GM18505 (cell line): Measurements from ENCODE around the gene ZNF628.

Experiments
- ATAC-seq: cut with Tn5 transposase; IDR thresholded peaks from one replicate; pipeline ENCODE4 v1.9.1; 2021; ENCODE audit not compliant: unreplicated experiment
- POLR2A ChIP-seq: IDR thresholded peaks from 4 replicates; pipeline ENCODE4 v1.6.1; 2011; ENCODE audit warnings: borderline replicate concordance; ENCODE audit not compliant: insufficient read depth, insufficient read length; ENCODE audit errors: extremely low read depth

The ZNF628 gene

DNA sequence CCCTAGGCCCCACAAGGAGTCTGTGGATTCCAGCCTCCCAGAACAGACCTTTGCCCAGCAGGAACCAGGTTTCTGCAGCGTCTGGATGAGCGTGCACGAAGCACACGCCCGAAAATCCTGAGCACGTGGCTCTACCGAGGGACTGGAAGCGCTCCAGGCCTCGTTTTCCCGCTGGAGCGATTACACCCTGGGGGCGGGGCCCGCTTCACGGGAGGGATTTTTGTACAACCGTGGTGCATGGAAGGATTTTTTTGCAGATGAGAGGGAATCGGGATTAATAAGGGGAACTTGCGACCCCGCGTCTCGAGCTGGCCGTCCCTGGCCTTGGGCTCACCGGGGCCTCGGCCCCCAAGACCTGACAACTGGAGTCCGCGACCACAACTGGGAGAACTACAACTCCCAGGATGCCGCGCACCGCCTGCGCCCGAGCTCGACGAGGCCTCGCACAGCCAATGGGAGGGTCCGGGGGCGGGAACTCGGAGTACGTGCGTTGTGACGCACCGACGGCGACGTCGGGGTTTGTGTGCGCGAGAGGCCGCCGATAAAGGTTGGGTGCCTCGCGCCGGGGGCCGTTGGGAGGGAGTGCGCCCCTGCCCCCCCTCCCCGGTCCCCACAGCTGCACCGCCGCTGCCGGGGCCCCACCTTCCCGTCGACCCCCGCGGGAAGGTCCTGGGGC lies at the start of gene ZNF628:
Gene ZNF628 (plus strand): TSS at position 518 of the 676 bp plus-strand sequence. CDS start 3,294 bp downstream, outside the sequence.
- TF ChIP-seq POLR2A: no peak
- peak; percentile 91 for ATAC-seq

GRCh38 chr19:55431183-55431582 lies 45.2 kb upstream of the ZNF628 start:
- TF ChIP-seq POLR2A: no peak
- no peak for ATAC-seq

DNA sequence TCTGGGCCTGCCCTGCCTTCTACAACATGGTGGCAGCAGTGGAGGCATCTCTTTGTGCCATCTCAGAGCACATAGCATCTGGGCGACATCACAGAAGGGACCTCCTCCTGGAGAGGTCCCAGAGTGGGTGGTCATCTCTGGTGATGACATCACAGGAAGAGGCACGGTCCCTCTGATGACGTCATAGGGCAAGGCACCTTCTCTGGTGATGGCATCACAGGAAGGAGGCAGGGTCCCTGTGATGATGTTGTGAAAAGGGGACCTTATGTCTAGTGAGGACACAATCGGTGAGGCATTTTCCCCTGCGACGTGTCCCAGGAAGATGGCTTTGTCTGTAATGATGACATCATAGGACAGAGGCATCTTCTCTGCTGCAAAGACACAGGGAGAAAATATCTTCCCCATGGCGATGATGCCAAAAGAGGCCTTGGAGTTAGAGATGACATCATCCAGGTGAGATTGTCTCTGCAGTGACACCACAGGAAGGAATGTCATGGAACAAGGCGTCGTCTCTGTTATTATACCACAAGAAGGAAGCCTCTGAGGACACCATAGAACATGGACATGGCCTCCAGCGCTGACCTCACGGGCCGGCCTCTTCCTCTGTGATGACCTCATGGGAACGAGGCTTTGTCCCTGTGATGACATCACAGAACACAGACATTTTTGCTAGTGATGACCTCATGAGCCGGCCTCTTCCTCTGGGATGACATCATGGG lies 44.0 kb upstream of the ZNF628 start:
- ATAC-seq: no peak
- TF ChIP-seq POLR2A: no peak

DNA sequence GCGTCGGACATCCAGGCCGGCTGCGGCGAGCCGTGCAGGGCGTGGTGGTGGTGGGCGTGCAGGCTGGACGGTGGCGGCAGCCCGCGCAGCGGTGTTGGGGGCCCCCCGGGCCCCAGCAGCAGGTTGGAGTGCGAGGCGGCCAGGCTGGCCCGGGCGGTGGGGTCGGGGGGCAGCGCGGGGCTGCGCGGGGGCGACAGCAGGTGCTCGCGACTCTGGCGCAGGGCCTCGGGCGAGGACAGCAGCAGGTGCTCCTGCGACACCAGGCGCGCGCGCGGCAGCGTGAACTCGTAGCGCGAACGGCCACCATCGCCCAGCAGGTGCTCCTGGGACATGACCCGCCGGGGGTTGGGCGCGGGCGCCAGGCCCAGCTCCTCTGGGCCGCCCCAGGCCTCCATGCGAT lies 43.1 kb upstream of the ZNF628 start:
- no peak for ATAC-seq
- TF ChIP-seq POLR2A: no peak

GRCh38 chr19:55434356-55434919 lies 42.0 kb upstream of the ZNF628 start:
- ATAC-seq: no peak
- no peak for TF ChIP-seq POLR2A

DNA sequence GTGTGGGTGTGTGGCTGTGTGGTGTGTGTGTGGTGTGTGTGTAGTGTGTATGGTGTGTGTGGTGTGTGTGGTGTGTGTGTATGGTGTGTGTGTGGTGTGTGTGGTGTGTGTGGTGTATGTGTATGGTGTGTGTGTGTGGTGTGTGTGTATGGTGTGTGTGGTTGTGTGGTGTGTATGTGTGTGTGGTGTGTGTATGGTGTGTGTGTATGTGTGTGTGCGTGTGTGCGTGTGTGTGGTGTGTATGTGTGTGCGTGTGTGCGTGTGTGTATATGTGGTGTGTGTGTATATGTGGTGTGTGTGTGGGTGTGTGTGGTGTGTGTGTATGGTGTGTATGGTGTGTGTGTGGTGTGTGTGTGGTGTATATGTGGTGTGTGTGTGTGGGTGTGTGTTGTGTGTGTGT lies 41.4 kb upstream of the ZNF628 start:
- TF ChIP-seq POLR2A: no peak

DNA sequence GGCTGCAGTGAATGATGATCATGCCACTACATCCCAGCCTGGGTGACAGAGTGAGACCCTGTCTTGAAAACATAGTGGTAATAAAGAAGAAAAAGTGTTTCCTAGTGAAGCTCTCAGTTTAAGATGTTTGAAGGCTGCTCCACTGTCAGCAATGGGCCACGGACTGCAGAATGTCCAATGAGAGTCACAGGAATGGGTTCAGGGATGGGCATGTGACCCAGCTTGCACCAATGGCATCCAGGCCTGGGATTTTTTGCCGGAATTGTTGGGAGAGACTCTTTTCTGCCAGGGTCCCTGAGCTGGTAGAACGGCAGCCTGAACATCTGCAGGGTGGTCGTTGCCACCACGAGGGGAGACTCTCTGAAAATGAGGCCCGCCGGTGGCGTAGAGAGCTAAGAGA lies 39.6 kb upstream of the ZNF628 start:
- TF ChIP-seq POLR2A: no peak
- ATAC-seq: no peak

More for the DNA sequence above, 41.4 kb upstream of the ZNF628 start:
- ATAC-seq: no peak

DNA sequence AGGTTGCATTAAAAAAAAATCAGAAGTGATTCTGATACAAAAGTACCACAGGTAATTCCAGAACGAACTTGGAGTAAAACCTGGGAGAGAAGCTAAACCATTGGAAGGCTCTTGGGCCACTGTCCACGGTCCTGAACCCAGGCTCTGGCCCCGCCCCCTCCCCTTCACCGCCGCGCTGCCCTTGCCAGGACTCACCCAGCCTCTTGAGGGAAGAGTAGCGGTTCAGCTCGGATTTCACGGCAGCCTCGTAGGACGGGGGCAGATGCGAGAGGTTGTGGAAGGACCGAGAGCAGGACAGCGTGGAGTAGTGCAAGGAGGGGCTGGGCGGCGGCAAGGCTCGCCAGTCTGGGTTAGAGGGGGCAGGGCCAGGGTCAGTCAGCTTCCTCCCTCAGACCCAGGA lies 39.0 kb upstream of the ZNF628 start:
- no peak for ATAC-seq
- TF ChIP-seq POLR2A: no peak

DNA sequence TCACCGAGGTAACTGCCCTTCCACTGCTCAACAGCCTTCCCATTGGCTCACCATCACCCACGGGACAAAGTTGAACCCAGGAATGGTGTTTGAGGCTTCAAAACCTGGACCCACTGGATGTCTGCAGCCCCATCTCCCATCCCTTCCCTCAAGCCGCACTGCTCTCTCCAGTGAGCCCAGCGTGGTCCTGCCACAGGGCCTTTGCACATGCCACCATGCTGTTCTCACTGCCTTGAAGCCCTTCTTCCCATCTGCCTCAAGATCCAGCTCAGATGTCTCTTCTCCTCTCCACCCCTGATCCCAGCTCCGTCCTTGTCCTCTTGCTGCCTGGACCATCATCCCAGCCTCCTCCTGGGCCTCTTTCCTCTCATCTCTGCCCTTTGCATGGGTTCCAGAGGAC lies 37.4 kb upstream of the ZNF628 start:
- no peak for ATAC-seq
- TF ChIP-seq POLR2A: no peak

GRCh38 chr19:55440411-55441105 lies 35.9 kb upstream of the ZNF628 start:
- no peak for ATAC-seq
- no peak for TF ChIP-seq POLR2A

GRCh38 chr19:55441319-55441691 lies 35.1 kb upstream of the ZNF628 start:
- ATAC-seq: no peak

GRCh38 chr19:55441692-55442321 lies 34.6 kb upstream of the ZNF628 start:
- no peak for ATAC-seq
- TF ChIP-seq POLR2A: no peak

More at GRCh38 chr19:55441319-55441691, 35.1 kb upstream of the ZNF628 start:
- TF ChIP-seq POLR2A: no peak

DNA sequence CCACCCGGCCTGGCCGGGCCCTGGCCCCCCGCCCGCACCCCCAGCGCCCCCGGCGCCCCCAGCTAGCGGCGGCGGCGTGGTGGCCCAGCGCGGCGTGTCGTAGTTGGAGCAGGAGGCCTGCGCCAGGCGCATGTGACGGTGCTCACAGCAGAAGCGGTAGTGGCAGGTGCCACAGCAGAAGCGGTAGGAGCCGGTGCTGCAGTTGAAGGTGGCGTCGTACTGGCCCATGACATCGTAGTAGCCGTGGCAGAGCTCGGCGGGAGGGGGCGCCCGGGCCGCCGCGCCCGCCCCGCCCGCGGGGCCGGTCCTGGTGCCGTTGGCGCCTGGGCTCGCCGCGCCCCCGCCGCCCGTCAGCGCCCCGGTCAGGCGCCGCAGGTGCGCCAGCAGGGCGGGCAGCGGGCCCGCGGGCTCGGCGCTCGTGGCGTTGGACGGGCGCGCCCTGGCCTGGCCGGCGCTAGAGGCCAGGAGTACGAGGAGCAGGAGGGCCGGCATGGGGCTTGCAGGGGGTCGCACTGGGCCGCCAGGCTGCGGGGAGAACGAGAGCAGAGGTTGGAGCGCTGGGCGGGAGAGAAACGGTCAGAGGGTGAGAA lies 34.0 kb upstream of the ZNF628 start:
- ATAC-seq: no peak
- no peak for TF ChIP-seq POLR2A
